ENCODE measurements around the gene KRTAP12-3.

- TF ChIP-seq CTCF (IDR thresholded peaks at IDR 0.05 in 8 of 11, conservative IDR thresholded peaks at IDR 0.05 in 3 of 11) (no peak), POLR2A (IDR thresholded peaks at IDR 0.05) (no peak)
Measured at GRCh38 chr21:44615466-44615865, 42.3 kb upstream of the KRTAP12-3 start.
